ENCODE data around the gene ABCB11. TPM values are rescaled to one million over a fixed set of nuclear protein-coding genes. Genes with fewer than 3 reads are reported as not detected.

ABCB11 gene
- total RNA-seq, 1 experiment from 2014 or later, result 1.3 TPM

GRCh38 chr2:169073211-169073962 is 42.3 kb upstream of the ABCB11 start:
- H3K27ac Mint-ChIP-seq (ENCODE audit: unreplicated experiment), result peak overlapping the region; percentile 17
- TF ChIP-seq CTCF (IDR thresholded peaks at IDR 0.05; ENCODE audit: unreplicated experiment), result no peak
- no peak overlapping the region for H3K4me3 Mint-ChIP-seq (ENCODE audit: low read depth, unreplicated experiment)
- no peak for DNase-seq
- H3K9me3 Mint-ChIP-seq (ENCODE audit: low read depth, unreplicated experiment), result no peaks in the 10 kb centered on the region
- intact Hi-C loops (cut with micrococcal nuclease; ENCODE audit: unreplicated experiment), result no loop called here
- peaks cover 35% of the 10 kb centered on the region for H3K4me1 Mint-ChIP-seq (ENCODE audit: low read depth, unreplicated experiment)
- CTCF ChIA-PET, result no interaction called here
- peaks cover 5% of the 10 kb centered on the region for H3K36me3 Mint-ChIP-seq (ENCODE audit: insufficient read depth, unreplicated experiment)
- BruUV-seq (replicated peaks), result no TSS peak
- H3K27me3 Mint-ChIP-seq (ENCODE audit: unreplicated experiment), result no peaks in the 10 kb centered on the region

GRCh38 chr2:169072163-169072925 is 41.2 kb upstream of the ABCB11 start:
- no peak for DNase-seq
- intact Hi-C loops (cut with micrococcal nuclease; ENCODE audit: unreplicated experiment), result no loop called here
- Mint-ChIP-seq H3K4me3 (ENCODE audit: low read depth, unreplicated experiment) (no peak overlapping the region), H3K36me3 (ENCODE audit: insufficient read depth, unreplicated experiment) (peaks cover 5% of the 10 kb centered on the region), H3K27ac (ENCODE audit: unreplicated experiment) (no peak overlapping the region), H3K27me3 (ENCODE audit: unreplicated experiment) (no peaks in the 10 kb centered on the region), H3K9me3 (ENCODE audit: low read depth, unreplicated experiment) (no peaks in the 10 kb centered on the region), H3K4me1 (ENCODE audit: low read depth, unreplicated experiment) (peaks cover 35% of the 10 kb centered on the region)
- CTCF ChIA-PET, result interaction anchor here (0.6 kb wide), 1 partner anchor 194 kb away, joined by 3 read pairs; no protein-coding TSS in a partner anchor
- no TSS peak for BruUV-seq (replicated peaks)
- no peak for TF ChIP-seq CTCF (IDR thresholded peaks at IDR 0.05; ENCODE audit: unreplicated experiment)

DNA sequence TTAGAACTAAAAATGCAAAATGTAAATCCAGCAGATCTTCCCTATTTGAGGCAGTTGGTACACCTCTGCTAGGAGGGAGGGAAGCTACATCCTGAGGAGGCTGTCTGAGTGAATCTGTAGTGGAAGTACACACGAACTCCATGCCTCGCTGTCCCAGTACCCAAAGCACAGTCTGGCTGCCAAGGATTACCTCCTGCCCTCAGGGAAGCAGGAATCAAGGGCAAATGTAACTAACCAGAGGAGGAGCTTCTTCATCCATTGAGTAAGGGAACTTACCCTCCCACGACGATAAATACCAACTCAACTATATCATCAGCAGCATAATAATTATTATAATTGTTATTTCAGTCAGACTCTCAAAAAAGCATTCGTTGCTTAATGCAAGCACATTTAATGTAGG is 40.3 kb upstream of the ABCB11 start:
- DNase-seq, result no peak
- CTCF ChIA-PET, result interaction anchor here (0.6 kb wide), 1 partner anchor 195 kb away, joined by 3 read pairs; no protein-coding TSS in a partner anchor
- TF ChIP-seq CTCF (IDR thresholded peaks at IDR 0.05; ENCODE audit: unreplicated experiment), result no peak
- H3K4me3 Mint-ChIP-seq (ENCODE audit: low read depth, unreplicated experiment), result peak overlapping the region; percentile 50
- H3K27me3 Mint-ChIP-seq (ENCODE audit: unreplicated experiment), result no peaks in the 10 kb centered on the region
- H3K27ac Mint-ChIP-seq (ENCODE audit: unreplicated experiment), result no peak overlapping the region
- peaks cover 35% of the 10 kb centered on the region for H3K4me1 Mint-ChIP-seq (ENCODE audit: low read depth, unreplicated experiment)
- no peaks in the 10 kb centered on the region for H3K9me3 Mint-ChIP-seq (ENCODE audit: low read depth, unreplicated experiment)
- no TSS peak for BruUV-seq (replicated peaks)
- intact Hi-C loops (cut with micrococcal nuclease; ENCODE audit: unreplicated experiment), result no loop called here
- peaks cover 5% of the 10 kb centered on the region for H3K36me3 Mint-ChIP-seq (ENCODE audit: insufficient read depth, unreplicated experiment)

- CTCF ChIA-PET, result no interaction called here
- H3K4me1 Mint-ChIP-seq (ENCODE audit: low read depth, unreplicated experiment), result peaks cover 34% of the 10 kb centered on the region
- H3K36me3 Mint-ChIP-seq (ENCODE audit: insufficient read depth, unreplicated experiment), result peaks cover 5% of the 10 kb centered on the region
- BruUV-seq (replicated peaks), result TSS peak; percentile 80
- intact Hi-C loops (cut with micrococcal nuclease; ENCODE audit: unreplicated experiment), result no loop called here
- TF ChIP-seq CTCF (IDR thresholded peaks at IDR 0.05; ENCODE audit: unreplicated experiment), result no peak
- peak overlapping the region; percentile 24 for H3K27ac Mint-ChIP-seq (ENCODE audit: unreplicated experiment)
- H3K9me3 Mint-ChIP-seq (ENCODE audit: low read depth, unreplicated experiment), result no peaks in the 10 kb centered on the region
- no peaks in the 10 kb centered on the region for H3K27me3 Mint-ChIP-seq (ENCODE audit: unreplicated experiment)
- peak overlapping the region; percentile 50 for H3K4me3 Mint-ChIP-seq (ENCODE audit: low read depth, unreplicated experiment)
- no peak for DNase-seq
Observed at GRCh38 chr2:169069833-169070232, 38.7 kb upstream of the ABCB11 start.
